ENCODE measurements around the gene JAML.
A peak's percentile ranks its signal among the peaks of the same experiment; 100 is the strongest.

Gene JAML

GRCh38 chr11:118224511-118225188 is at the start of gene JAML:
Gene JAML (minus strand): TSS chr11:118225011. CDS start chr11:118214866, 10,145 bp downstream.
- no peak for DNase-seq (ENCODE audit: low read depth, low spot score)

GRCh38 chr11:118274186-118274585 is 49.4 kb upstream of the JAML start:
- no peak for DNase-seq (ENCODE audit: low read depth, low spot score)

- no peak for DNase-seq (ENCODE audit: low read depth, low spot score)
These were observed 47.2 kb upstream of the JAML start for GRCh38 chr11:118272001-118272400.

- no peak for DNase-seq (ENCODE audit: low read depth, low spot score)
These were observed 42.7 kb upstream of the JAML start for GRCh38 chr11:118267486-118267885.

- DNase-seq (ENCODE audit: low read depth, low spot score), result no peak
These were observed 41.1 kb upstream of the JAML start for GRCh38 chr11:118265954-118266353.

GRCh38 chr11:118264569-118265465 is 40.0 kb upstream of the JAML start:
- no peak for DNase-seq (ENCODE audit: low read depth, low spot score)

- no peak for DNase-seq (ENCODE audit: low read depth, low spot score)
These were observed 39.1 kb upstream of the JAML start, which contains the start of gene MPZL2 for GRCh38 chr11:118263695-118264568. Gene MPZL2 (minus strand): TSS chr11:118264297. CDS start chr11:118264153, 144 bp downstream.

GRCh38 chr11:118263112-118263511 is 38.3 kb upstream of the JAML start:
- no peak for DNase-seq (ENCODE audit: low read depth, low spot score)

- DNase-seq (ENCODE audit: low read depth, low spot score), result no peak
These were observed 35.5 kb upstream of the JAML start for GRCh38 chr11:118260353-118260752.

GRCh38 chr11:118259138-118259537 is 34.3 kb upstream of the JAML start:
- no peak for DNase-seq (ENCODE audit: low read depth, low spot score)

GRCh38 chr11:118258410-118258809 is 33.6 kb upstream of the JAML start:
- no peak for DNase-seq (ENCODE audit: low read depth, low spot score)

GRCh38 chr11:118252688-118253087 is 27.9 kb upstream of the JAML start:
- no peak for DNase-seq (ENCODE audit: low read depth, low spot score)

GRCh38 chr11:118251858-118252652 is 27.2 kb upstream of the JAML start, which contains the start of gene MPZL3:
Gene MPZL3 (minus strand): TSS chr11:118252365. CDS start chr11:118252294, 71 bp downstream.
- DNase-seq (ENCODE audit: low read depth, low spot score), result peak; percentile 83

- no peak for DNase-seq (ENCODE audit: low read depth, low spot score)
These were observed 22.2 kb upstream of the JAML start for GRCh38 chr11:118247041-118247440.

- no peak for DNase-seq (ENCODE audit: low read depth, low spot score)
These were observed 21.2 kb upstream of the JAML start for GRCh38 chr11:118245936-118246562.

- DNase-seq (ENCODE audit: low read depth, low spot score), result no peak
These were observed 19.4 kb upstream of the JAML start for GRCh38 chr11:118243993-118244762.

- no peak for DNase-seq (ENCODE audit: low read depth, low spot score)
These were observed 18.4 kb upstream of the JAML start for GRCh38 chr11:118243161-118243560.

- no peak for DNase-seq (ENCODE audit: low read depth, low spot score)
These were observed 16.9 kb upstream of the JAML start for GRCh38 chr11:118241764-118242098.

GRCh38 chr11:118240999-118241763 is 16.4 kb upstream of the JAML start:
- DNase-seq (ENCODE audit: low read depth, low spot score), result no peak

Measured in iPS DF 19.7 (cell line).